HG02943 (cell line): ENCODE data around the gene BCAS4.

Experiments used
- ATAC-seq: cut with Tn5 transposase; IDR thresholded peaks from one replicate; pipeline ENCODE4 v1.9.1; 2021; ENCODE audit warnings: mild to moderate bottlenecking, low read depth, moderate library complexity; ENCODE audit not compliant: unreplicated experiment

BCAS4 gene

GRCh38 chr20:50819349-50819748 lies 24.5 kb downstream of the BCAS4 start:
- no peak for ATAC-seq

GRCh38 chr20:50820515-50821256 lies 25.8 kb downstream of the BCAS4 start:
- ATAC-seq: no peak

GRCh38 chr20:50821257-50821921 lies 26.5 kb downstream of the BCAS4 start:
- ATAC-seq: no peak

GRCh38 chr20:50821994-50822393 lies 27.1 kb downstream of the BCAS4 start:
- ATAC-seq: no peak

GRCh38 chr20:50823319-50823718 lies 28.5 kb downstream of the BCAS4 start:
- no peak for ATAC-seq

- no peak for ATAC-seq
Measured at GRCh38 chr20:50824137-50824536, 29.3 kb downstream of the BCAS4 start.

- no peak for ATAC-seq
Measured at GRCh38 chr20:50826121-50826520, 31.3 kb downstream of the BCAS4 start.

GRCh38 chr20:50828363-50829136 lies 33.7 kb downstream of the BCAS4 start:
- no peak for ATAC-seq

- ATAC-seq: no peak
Measured at GRCh38 chr20:50831622-50832021, 36.8 kb downstream of the BCAS4 start.

GRCh38 chr20:50834599-50835005 lies 39.7 kb downstream of the BCAS4 start:
- no peak for ATAC-seq

- peak; percentile 82 for ATAC-seq
Measured at GRCh38 chr20:50837532-50838321, 42.9 kb downstream of the BCAS4 start.

- ATAC-seq: no peak
Measured at GRCh38 chr20:50838322-50838625, 43.4 kb downstream of the BCAS4 start.

GRCh38 chr20:50838707-50839385 lies 44.0 kb downstream of the BCAS4 start:
- ATAC-seq: no peak

GRCh38 chr20:50842821-50843220 lies 48.0 kb downstream of the BCAS4 start:
- ATAC-seq: no peak

GRCh38 chr20:50843331-50844276 lies 48.7 kb downstream of the BCAS4 start:
- no peak for ATAC-seq

GRCh38 chr20:50844430-50845100 lies 49.7 kb downstream of the BCAS4 start:
- peak; percentile 79 for ATAC-seq

GRCh38 chr20:50845566-50846215 lies 50.8 kb downstream of the BCAS4 start:
- no peak for ATAC-seq

GRCh38 chr20:50848341-50848808 lies 53.5 kb downstream of the BCAS4 start:
- no peak for ATAC-seq
